HG02970 (cell line): ENCODE measurements around the gene INSYN1.
"Not testable (repeated sequence)": the region's sequence is repeated elsewhere in the genome, so short reads cannot be mapped to it uniquely, and the experiment has no call there.

Experiments
- ATAC-seq: cut with Tn5 transposase; IDR thresholded peaks from one replicate; pipeline ENCODE4 v1.9.1; 2021; ENCODE audit warnings: mild to moderate bottlenecking, moderate library complexity, moderate number of reproducible peaks; ENCODE audit not compliant: unreplicated experiment, low FRiP score

The INSYN1 gene, protein sequence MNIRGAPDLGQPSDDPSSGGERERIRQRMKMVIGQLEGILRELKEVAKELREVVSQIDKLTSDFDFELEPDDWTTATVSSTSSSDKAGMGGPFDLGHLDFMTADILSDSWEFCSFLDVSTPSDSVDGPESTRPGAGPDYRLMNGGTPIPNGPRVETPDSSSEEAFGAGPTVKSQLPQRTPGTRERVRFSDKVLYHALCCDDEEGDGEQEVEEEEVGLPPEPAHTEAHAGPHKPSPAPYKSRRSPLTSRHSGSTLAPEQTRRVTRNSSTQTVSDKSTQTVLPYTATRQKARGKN

DNA sequence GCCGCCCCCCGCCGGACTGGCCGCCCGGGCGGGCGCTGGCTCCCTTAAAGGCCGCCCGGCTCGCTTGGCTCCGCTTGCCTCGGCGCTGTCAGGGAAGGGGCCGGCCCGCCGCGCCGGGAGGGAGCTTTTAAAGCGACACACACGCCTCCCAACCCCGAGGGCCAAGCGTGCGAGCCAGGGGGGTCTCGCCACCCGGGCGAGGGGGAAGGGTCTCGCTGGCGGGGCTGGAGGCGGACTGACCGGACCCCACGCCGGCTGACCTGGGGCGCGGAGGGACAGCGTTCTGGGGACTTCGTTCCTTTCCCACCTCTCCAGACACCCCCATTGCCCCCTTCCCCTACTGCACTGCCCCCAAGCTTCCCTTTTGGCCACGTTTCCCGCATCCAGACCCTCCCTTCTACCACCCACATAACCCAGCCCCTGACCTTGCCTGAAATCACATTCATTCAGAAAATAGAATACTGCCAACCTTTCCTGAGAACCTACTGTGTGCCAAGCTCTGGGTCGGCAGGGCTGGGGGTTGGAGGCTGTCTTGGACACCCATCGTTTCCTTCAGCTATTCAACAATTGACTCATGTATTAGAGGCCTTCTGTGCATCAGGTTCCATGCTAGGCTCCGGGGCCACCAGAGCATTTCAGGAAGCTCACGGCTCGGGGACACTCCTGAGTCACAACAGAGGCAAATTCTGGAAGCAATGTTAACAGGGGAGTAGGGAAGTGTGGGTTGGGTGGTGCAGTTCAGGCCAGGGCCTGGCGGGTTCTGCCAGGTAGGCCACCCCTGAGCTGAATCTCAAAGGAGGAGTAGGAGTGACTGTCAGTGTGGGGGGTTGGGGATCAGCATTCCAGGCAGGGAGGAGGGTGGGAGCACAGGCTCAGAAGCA is at the start of gene INSYN1:
INSYN1 (minus strand) TSS at position 102 of the 881 bp plus-strand sequence. CDS start 2,221 bp downstream, outside the sequence.
- ATAC-seq, result no peak

DNA sequence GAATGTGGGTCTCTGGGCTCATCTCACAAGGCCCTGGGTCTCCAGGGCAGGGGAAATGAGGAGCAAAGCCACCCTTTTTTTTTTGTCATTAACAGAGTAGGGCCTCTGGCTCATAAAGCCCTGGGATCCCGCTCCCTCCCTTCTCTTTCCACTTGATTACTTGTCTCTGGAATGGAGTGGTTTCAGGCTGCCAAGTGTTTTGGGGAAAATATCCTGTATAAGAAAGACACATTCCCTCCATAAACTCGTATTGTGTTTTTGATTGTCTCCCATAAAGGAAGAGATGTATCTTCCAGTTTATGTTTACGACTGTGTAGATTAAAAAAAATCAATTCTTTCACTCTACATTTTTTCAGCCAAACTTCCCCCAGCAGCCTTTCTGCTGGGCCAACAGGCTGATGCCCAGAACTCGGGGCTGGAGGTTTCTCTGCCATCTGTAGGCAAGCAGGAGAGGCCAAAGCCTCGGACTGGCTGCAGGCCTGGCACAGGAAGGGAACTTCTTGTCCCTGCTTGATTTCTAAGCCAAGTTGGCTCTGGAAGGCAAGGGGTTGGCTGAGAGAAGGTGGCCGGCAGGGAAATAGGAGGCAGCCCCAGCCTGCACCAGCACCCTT is 49.4 kb upstream of the INSYN1 start:
- ATAC-seq, result no peak

DNA sequence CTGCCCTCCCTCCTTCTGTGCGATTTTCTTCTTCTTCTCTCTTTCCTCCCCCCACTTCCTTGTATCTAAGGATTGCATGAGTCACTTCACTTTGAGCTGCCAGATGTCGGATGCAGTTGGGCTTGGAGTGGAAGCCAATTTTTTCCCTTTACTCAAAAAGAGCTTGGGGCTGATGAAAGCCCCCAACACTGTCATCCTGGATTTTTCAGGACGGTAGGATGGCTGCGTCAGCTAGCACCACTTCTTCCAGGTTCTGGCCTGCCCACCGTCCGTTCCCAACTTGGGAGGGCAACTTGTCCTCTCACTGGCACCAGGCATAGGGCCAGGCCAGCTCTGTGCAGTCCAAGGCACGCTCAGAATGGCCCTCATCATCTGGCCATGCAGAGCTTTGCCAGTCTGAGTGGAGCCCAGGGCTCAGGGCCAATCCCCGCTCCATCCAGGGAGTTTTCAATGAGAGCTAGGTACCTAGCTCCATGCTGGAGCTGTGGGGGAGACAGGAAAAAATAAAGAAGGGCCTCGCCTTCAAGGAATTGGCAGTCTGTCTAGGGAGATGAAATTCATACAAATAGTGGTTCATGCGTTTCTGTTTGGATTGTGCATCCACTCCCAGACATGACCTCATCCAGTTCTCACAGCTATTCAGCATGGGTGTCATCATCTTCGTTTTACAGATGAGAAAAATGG is 47.7 kb upstream of the INSYN1 start:
- no peak for ATAC-seq

DNA sequence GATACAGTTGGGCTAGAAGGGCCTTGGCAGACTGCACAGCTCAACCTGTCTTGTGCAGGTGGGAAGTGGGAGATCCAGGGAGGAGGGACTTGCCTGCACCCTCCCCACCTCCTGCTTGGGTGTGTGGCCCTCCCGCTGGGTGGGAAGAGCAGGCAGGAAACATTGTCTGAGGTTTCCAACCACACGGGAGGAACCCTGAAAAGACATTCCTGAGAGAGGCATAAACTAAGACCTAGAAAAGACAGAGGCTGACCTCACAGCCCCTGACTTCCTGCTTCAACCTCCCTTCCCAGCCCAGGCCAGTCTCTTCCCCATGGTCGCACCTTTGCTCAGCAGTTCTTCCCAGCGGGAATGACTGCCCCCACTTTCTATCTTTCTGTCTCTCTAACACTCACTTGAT is 46.3 kb upstream of the INSYN1 start:
- no peak for ATAC-seq

DNA sequence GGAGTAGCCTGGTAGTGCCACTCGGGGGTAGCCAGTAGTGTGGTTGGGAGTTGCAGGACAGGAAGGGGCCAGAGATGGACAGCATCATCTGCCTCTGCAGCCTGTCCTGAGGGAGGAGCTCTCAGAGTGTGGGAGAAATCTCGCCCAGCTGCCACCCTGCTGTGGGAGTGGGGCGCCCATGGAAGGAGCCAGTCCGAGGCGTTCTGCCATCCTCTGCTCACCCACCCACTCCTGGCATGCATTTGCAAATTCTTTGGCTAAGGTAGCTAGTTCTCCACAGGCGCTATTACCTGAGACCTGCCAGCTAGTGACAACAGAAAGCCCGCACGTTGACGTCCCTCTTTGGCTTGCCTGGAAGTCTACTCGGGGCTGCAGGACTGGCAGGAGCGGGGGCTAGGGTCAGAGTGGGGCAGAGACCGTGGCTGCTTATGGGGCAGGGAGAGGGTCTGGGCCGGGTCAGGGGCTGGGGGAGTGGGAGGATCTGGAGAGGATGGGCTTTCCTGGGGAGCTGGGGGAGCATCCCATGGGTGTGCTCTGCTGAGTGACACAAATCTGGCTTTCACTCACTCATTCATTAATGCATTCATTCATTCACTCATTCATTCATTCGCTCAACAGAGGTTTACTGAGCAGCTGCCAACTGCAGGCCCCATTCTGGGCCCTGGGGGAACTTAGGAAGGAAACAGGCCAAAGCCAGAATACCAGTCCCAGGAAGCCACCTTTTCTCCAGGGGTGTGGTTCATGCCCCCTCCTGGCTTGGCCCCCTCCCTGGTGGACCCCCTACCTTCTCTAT is 44.4 kb upstream of the INSYN1 start:
- ATAC-seq, result no peak

DNA sequence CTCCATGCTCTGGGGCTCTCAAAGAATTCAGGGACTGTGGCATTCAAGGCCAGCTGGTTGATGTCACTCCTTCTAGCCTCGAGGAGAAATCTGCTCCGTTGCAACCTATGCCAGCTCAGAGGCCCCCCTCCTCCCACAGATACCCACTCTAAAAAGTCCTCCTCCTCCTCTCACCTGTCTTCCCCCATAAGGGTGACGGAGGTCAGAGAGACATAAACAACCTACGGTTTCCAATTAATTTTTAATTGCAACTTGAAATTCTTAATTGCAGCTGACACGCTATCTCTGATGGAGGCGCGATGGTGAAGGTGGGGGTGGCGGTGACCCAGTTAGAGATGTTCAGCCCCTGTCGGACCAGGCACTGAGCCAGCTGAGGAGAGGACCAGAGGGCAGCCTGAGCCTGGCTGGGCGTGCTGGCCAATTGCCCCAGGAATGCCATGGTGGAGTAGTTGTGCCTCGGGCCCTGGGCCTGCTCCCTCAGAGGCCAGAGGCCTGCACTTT is 43.2 kb upstream of the INSYN1 start:
- ATAC-seq, result no peak

DNA sequence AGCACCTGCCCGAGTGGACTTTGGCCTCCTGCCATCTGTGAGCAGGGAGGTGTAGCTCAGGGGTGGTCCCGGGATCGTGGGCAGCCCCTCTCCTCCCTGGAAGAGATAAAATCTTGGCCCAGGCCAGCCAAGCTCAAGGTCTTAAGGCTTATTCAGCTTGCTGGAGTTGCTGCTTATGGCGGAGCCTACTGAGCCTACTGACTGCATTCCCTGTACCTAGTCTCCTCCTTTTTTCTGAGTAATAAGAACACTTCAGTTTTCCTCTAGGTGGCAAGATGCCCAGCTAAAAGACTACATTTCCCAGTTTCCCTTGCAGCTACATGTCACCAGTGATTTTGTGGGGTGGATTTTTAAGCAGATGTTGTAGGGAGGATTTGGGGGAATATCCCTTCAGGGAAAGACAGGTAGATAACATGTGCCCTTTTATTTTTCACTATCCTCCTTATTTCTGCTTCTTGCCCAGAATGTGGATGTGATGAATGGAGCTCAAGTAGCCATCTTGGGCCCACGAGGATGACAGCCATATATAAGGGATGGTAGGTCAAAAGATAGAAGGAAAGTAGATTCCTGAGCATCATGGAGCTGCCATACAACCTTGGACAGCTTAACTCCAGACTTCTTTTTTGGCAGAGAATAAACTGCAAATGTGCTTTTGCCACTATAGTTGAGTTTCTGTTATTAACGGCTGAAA is 41.4 kb upstream of the INSYN1 start:
- ATAC-seq, result no peak

DNA sequence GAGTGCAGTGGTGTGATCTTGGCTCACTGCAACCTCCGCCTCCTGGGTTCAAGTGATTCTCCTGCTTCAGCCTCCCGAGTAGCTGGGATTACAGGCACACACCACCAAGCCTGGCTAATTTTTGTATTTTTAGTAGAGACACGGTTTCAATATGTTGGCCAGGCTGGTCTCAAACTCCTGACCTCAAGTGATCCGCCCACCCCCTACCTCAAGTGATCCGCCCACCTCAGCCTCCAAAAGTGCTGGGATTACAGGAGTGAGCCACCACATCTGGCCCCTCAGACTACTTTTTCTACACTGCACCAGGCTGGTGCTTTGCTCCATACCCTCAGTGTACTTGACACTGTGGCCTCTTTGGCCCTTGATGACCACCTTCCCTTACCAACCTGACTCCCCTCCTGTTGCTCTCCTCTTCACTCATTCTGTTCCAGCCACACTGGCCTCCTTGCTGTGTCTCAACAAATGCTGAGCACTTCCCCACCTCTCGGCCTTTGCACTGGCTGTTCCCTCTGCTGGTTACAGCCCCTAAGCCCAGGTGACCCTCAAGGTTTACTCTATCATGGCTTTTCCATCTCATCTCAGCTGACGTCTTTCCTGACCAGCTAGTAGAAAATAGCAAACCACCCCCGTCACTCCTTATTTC is 39.9 kb upstream of the INSYN1 start:
- ATAC-seq, result not testable (repeated sequence)

DNA sequence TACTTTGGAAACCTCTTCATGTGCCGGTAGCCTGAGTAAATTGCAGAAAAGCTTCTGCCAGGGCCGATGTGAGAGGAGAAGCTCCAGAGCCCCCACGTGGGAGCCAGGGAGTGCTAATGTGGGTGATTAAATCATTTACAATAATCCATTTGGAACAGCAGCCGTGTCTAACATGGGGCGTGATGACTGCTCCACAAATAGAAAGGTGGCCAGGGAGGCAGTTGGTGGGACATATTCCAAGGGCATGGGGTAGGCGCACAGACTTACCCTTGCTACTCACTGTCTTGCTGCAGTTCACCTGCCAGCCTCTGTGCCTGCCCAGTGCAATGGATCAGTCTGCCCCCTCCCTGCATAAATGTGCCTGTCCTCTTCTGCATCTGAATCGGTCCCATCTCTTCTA is 39.3 kb upstream of the INSYN1 start:
- no peak for ATAC-seq

DNA sequence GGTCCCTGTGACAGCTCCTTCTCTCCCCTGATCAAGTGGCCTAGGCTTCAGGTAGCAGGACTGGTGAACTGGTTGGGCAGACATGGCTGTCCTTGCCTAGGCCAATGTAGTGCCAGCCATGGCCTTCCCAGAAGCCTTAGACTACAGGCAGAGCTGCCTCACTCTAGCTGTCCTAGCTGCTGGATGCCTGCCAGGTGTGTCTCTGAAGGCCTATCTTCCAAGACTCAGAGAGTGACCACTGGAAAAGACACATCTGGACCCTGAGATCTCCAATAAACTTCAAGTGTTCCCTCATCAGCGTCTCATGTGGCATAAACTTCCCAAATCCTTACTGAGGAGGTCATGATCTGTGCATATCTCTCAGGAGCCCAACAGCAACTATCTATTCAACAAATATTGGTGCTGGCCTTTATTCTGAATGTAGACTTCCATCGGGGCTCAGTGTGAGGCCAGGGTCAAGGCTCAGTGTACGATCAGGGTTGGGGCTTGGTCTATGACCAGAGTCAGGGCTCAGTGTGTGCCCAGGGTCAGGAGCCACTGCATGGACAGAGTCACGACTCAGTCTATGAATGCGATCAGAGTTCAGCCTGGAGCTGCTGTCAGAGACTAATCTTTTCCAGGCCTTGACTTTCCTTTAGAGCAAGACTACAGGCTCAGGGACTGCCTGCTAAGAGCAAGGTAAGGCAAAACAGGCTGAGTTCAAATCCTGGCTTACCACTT is 36.5 kb upstream of the INSYN1 start:
- ATAC-seq, result no peak

DNA sequence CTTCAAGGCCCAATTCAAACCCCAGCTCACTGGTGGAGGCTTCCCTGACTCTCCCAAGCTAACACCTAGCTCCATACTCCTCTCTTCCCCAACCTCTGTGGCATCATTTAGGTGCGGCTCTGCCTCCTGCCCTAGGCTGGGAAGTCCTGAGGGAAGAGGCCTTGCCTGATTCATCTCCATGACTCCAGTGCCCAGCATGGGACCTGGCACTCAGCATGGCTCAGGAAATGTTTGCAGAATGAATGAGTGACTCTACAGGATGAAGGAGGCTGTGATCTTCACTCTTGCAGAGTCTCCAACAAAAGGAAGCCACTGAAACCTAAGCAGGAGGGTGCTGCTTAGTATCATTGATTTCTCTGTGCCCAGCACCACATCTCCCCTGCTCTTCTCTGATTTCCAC is 34.5 kb upstream of the INSYN1 start:
- no peak for ATAC-seq

DNA sequence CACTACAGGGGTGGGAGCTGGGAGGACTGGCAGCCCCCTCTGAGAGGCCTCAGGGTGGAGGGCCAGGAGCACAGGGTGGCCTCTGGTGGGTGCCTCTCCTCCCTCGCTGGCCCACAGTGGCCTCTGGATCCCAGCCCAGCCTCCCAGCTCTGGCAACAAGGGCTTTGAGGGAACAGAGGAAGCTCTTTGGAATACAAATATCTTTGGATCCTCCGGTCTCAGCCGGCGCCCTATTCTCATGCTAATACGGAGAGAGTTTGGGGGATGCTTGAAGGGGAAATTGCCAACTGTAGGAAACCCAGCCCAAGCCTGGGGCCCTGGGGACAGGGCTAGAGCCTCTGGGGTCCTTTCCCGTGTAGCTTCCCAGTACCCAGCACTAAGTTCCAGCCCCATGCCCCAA is 33.4 kb upstream of the INSYN1 start:
- no peak for ATAC-seq

DNA sequence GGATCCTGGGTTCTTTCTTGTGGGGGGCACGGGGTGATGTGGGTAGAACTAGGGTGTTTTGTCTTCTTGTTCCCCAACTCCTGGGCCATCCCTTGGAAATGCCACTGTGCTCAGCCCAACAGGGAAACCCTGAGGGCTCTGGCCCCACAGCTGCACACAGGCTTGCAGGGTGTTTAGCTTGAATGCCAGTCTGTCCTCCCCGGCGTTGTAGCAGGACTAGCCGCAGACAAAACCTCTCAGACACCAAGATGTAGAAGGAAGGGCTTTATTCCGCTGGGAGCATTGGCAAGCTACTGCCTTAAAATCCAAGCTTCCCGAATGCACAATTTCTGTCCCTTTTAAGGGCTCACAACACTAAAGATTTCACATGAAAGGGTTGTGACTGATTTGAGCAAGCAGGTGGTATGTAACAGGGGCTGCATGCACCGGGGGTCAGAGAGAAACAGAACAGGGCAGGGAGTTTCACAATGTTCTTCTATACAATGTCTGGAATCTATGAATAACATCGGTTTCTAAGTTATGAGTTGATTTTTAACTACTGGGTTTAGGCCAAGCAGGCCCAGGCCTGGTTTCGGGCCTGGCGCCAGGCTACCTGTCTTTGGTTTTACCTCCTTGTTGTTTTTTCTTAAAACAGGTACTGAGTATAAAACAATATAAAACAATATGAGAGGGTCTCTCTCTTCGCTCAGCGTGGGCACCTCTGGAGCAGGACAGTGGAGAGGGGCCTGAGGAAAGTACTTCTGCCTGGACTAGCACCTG is 32.3 kb upstream of the INSYN1 start:
- not testable (repeated sequence) for ATAC-seq

DNA sequence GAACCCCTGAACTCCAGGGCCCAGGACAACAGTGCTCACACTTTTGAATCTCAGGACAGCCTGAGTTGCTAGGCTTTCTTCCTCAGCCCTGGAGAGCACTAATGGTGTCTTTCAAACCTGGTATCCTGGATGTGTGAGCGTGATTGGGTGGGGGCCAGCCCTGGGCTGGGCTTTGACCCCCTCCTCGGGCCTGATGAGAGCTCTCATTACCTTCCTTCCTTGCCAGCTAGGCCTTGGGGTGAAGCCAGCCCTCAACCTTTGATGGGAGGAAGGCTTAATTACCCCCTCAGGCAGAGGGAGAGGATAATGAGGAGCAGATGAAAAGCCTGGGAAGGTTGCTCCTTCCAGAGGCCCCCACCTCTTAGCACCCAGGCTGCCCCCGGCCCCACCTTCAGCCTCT is 31.1 kb upstream of the INSYN1 start:
- no peak for ATAC-seq

DNA sequence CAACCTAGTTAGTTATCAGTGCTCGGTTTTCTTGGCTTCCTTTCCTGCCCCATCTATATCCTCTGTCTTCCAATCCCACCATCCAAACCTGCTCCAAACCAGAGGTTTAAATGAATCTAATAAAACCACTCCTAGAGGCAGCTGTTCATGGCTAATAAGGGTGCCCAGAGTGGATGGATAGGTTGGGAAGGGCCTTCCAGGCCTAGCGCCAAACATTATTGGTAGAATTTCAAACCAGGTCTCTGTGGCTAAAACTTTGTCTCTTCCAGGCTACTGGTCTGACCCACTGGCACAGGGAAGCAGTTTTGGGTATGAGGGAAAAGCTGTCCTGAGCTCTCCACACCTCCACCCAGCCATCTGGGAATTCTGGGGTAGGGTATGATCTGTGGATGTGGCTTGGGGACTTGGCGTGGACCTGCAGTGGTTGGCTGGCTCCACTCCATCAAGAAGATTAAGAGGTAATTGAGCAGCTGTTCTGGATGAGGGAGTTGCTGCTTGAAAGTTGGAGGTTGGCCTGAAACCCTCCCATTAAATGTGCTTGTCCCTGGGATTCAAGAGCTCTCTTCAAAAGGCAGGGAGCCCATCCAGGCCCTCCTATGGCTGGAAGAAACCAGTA is 29.3 kb upstream of the INSYN1 start:
- no peak for ATAC-seq

DNA sequence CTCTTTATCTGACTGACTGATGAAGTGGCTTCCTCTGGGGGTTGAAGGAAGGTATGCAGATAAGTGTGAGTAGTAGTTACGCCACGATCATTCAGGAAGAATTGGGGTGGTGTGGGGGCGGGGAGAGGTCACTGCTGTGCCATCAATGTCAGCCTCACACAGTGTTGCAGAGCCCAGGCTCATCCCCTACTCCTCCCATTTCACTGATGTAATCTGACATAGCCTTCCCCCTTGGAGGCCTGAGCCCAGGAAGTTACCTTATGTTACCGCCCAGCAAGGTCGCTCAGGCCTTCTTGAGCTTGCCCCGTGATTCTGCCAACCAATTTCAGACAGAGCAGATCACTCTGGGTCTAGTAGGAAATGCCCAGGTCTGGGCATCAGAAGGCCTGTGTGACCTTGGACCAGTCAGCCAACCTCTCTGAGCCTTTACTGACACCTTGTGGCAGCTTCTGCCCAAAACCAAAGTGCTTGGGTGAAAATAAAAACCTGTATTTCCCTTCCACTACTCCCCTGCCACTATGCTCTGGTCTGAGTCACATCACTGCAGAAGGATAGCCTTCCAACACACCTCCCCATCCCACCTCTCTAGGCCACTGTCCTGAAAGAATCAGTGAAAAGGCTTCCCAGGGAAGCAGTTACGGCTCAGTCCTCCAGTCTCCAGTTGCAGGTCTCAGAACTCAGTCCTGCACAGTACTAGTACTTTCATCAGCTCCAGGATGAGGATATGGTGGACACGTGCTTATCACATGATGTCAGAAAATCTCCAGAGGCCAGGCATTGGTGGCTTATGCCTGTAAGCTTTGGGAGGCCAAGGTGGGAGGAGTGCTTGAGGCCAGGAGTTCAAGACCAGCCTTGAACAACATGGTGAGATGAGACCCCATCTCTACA is 28.1 kb upstream of the INSYN1 start:
- no peak for ATAC-seq
